AG04450 (cell line): ENCODE data around the gene FBXO30. TPM values are rescaled to one million over a fixed set of nuclear protein-coding genes. Genes with fewer than 3 reads are reported as not detected.

ENCODE experiments used
- CTCF ChIA-PET: fragments of 300-600, 350-600 bp; formaldehyde crosslinking; extraction: SDS; loops from one replicate; lab custom pipeline; 2022; ENCODE audit warnings: antibody characterized with exemption, inconsistent platforms; lab: Charles Lee
- POLR2A ChIA-PET: fragments of 350-600 bp; formaldehyde crosslinking; extraction: SDS; loops from one replicate; lab custom pipeline; 2021; ENCODE audit warnings: antibody characterized with exemption, inconsistent platforms; lab: Yijun Ruan, JAX
- DNase-seq: peaks from one replicate; pipeline ENCODE4 v3.0.0-alpha.2; 2011; ENCODE audit warnings: low read depth, low spot score
- H3K27ac ChIP-seq: one replicate; pipeline ENCODE4 v1.5.1; 2012; ENCODE audit warnings: low read depth, low read length, control low read depth
- H3K27me3 ChIP-seq: one replicate; pipeline ENCODE4 v1.6.0; 2012; ENCODE audit warnings: low read length; ENCODE audit not compliant: control insufficient read depth, insufficient read depth
- H3K4me3 ChIP-seq: 2 replicates; pipeline ENCODE4 v1.5.1; 2011; ENCODE audit warnings: mild to moderate bottlenecking, low read depth, low read length, control low read depth
- H3K9me3 ChIP-seq: 2 replicates; pipeline ENCODE4 v1.5.1; 2012; ENCODE audit warnings: low read length; ENCODE audit not compliant: control insufficient read depth, insufficient read depth
- CTCF ChIP-seq: IDR thresholded peaks from 2 replicates; pipeline ENCODE4 v1.5.1; 2011; ENCODE audit warnings: low read depth, low read length, control low read depth, inconsistent platforms
- polyA plus RNA-seq: library from polyadenylated mRNA; depleted of rRNA; stranded (reverse); fragments of >200 nt; gene quantifications from 2 replicates; pipeline ENCODE4 v1.2.3, GENCODE V29; 2011

FBXO30 gene
- polyA plus RNA-seq, 1 experiment, result 11.8 TPM

GRCh38 chr6:145758113-145758512 lies 56.5 kb downstream of the FBXO30 start:
- H3K27ac ChIP-seq, result no peak overlapping the region
- no peak overlapping the region for H3K4me3 ChIP-seq
- ChIA-PET CTCF (no interaction called here), POLR2A (no interaction called here)
- no peaks in the 10 kb centered on the region for H3K27me3 ChIP-seq
- H3K9me3 ChIP-seq, result no peaks in the 10 kb centered on the region
- no peak for TF ChIP-seq CTCF
- DNase-seq, result no peak

- TF ChIP-seq CTCF, result no peak
- Histone ChIP-seq H3K27me3 (no peaks in the 10 kb centered on the region), H3K4me3 (no peak overlapping the region), H3K9me3 (no peaks in the 10 kb centered on the region), H3K27ac (peak overlapping the region; percentile 34)
- CTCF ChIA-PET, result no interaction called here
- peak; percentile 78 for DNase-seq
- POLR2A ChIA-PET, result no interaction called here
These were observed 58.4 kb downstream of the FBXO30 start for GRCh38 chr6:145756170-145756662.

- POLR2A ChIA-PET, result no interaction called here
- no peaks in the 10 kb centered on the region for H3K27me3 ChIP-seq
- H3K9me3 ChIP-seq, result no peaks in the 10 kb centered on the region
- H3K4me3 ChIP-seq, result no peak overlapping the region
- CTCF ChIA-PET, result no interaction called here
- no peak for DNase-seq
- TF ChIP-seq CTCF, result no peak
- H3K27ac ChIP-seq, result peak overlapping the region; percentile 34
These were observed 58.9 kb downstream of the FBXO30 start for GRCh38 chr6:145755682-145756081.

- ChIA-PET CTCF (interaction anchor here (0.9 kb wide), 1 partner anchor 135 kb away, joined by 5 read pairs; no protein-coding TSS in a partner anchor), POLR2A (no interaction called here)
- H3K4me3 ChIP-seq, result no peak overlapping the region
- no peak overlapping the region for H3K27ac ChIP-seq
- no peaks in the 10 kb centered on the region for H3K27me3 ChIP-seq
- no peak for DNase-seq
- no peak for TF ChIP-seq CTCF
- no peaks in the 10 kb centered on the region for H3K9me3 ChIP-seq
These were observed 62.0 kb downstream of the FBXO30 start for GRCh38 chr6:145752638-145753037.

GRCh38 chr6:145749632-145750031 lies 65.0 kb downstream of the FBXO30 start:
- H3K4me3 ChIP-seq, result no peak overlapping the region
- POLR2A ChIA-PET, result interaction anchor here (0.6 kb wide), 1 partner anchor 14 kb away, joined by 3 read pairs; the partner anchor contains the start of gene EPM2A

More at GRCh38 chr6:145749632-145750031, 65.0 kb downstream of the FBXO30 start:
- DNase-seq, result no peak
- CTCF ChIA-PET, result no interaction called here
- TF ChIP-seq CTCF, result no peak
- H3K27me3 ChIP-seq, result no peaks in the 10 kb centered on the region
- no peaks in the 10 kb centered on the region for H3K9me3 ChIP-seq
- no peak overlapping the region for H3K27ac ChIP-seq
